ENCODE results near the gene C11orf24. TPM values are rescaled to one million over a fixed set of nuclear protein-coding genes. Genes with fewer than 3 reads are reported as not detected.

C11orf24 gene
- polyA plus RNA-seq, 2 of the 4 experiments (the other 2 are of a cell fraction): 29.4 to 43.8 TPM

GRCh38 chr11:68262544-68262827, 9.3 kb downstream of the C11orf24 start:
- no peak for TF ChIP-seq EHMT2 (IDR thresholded peaks at IDR 0.05; ENCODE audit: low read depth)
- TF ChIP-seq ELK1 (IDR thresholded peaks at IDR 0.05; ENCODE audit: low read depth, low read length): no peak
- TF ChIP-seq TP53 (CRISPR knock-in tag; IDR thresholded peaks at IDR 0.05): no peak
- no peak for TF ChIP-seq FOXS1 (CRISPR knock-in tag; IDR thresholded peaks at IDR 0.05)
- TF ChIP-seq, protein P1, sequence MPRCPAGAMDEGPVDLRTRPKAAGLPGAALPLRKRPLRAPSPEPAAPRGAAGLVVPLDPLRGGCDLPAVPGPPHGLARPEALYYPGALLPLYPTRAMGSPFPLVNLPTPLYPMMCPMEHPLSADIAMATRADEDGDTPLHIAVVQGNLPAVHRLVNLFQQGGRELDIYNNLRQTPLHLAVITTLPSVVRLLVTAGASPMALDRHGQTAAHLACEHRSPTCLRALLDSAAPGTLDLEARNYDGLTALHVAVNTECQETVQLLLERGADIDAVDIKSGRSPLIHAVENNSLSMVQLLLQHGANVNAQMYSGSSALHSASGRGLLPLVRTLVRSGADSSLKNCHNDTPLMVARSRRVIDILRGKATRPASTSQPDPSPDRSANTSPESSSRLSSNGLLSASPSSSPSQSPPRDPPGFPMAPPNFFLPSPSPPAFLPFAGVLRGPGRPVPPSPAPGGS (IDR thresholded peaks at IDR 0.05): no peak
- no peak for TF ChIP-seq PHF8 (IDR thresholded peaks at IDR 0.05; ENCODE audit: borderline replicate concordance, low read depth)
- no peak for TF ChIP-seq EHF (CRISPR knock-in tag; IDR thresholded peaks at IDR 0.05)
- TF ChIP-seq CBX8 (IDR thresholded peaks at IDR 0.05): no peak
- no peak for TF ChIP-seq POLR2A (IDR thresholded peaks at IDR 0.05; ENCODE audit: low read length)
- TF ChIP-seq MYC (IDR thresholded peaks at IDR 0.05; ENCODE audit: borderline replicate concordance, low read length): no peak
- Histone ChIP-seq H3K4me3 (no peak overlapping the region), H3K4me2 (no peak overlapping the region), H3K27ac (no peak overlapping the region), H3K9me3 (no peaks in the 10 kb centered on the region), H3K4me1 (peaks cover 6% of the 10 kb centered on the region)
- POLR2A ChIA-PET: interaction anchor here (0.7 kb wide), 1 partner anchor 9 kb away, joined by 3 read pairs; the partner anchor contains the start of gene C11orf24
- FAIRE-seq (no peak), DNase-seq (ENCODE audit: low read depth in 1 of 2, low spot score in 1 of 2) (no peak), ATAC-seq (no peak)
- 99% methylated on average over 8 of the region's 8 CpGs for WGBS (ENCODE audit: missing lambda C conversion rate)
- CTCF ChIA-PET: interaction anchor here (1.0 to 7.0 kb wide), 3 partner anchors 11 to 35 kb away, joined by 3 to 131 read pairs (median 3); no protein-coding TSS in a partner anchor

DNA sequence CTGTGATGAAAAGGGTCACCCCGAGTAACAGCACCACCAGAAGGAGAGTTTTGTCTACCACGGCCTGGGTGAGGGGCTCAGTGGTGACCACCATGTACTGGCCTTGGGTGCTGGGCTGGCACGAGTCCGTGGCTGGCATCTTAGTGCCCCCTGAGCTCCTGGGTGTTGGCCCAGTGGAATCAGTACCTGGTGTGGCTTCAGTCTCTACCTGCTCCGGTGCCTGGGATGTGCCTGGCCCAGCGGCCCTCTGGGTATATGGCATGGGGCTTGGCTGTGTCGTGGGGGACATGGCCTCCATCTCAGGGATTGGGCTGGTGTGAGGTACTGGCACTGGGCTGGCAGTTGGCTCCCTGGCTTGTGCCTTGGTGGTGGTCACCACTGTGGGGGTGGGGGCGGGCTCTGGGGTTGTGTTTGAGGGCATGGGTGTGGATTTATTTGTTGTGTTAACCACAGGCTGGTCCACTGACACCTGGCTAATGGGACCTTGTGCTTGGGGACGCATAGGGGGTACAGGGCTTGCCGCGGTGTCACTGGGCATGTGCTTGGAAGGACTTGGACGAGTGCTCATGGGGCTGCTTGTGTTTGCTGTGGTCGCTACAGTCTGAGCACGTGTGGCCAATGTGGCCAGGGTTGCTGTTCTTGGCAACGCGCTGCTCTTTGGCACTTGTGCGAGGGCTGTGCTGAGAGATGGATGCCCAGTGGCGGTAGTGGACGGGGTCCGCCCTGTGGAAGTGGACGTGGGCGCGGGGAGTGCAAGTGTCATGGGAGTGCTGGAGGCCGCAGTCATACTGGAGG, 9.8 kb downstream of the C11orf24 start:
- no peak for TF ChIP-seq TP53 (CRISPR knock-in tag; IDR thresholded peaks at IDR 0.05)
- no peak for TF ChIP-seq EHMT2 (IDR thresholded peaks at IDR 0.05; ENCODE audit: low read depth)
- TF ChIP-seq HOXB5 (CRISPR knock-in tag; IDR thresholded peaks at IDR 0.05): no peak
- no peak for TF ChIP-seq RFX5 (IDR thresholded peaks at IDR 0.05)
- TF ChIP-seq RCOR1 (IDR thresholded peaks at IDR 0.05; ENCODE audit: low read depth, low read length): no peak
- CTCF ChIA-PET: interaction anchor here (1.0 to 7.0 kb wide), 3 partner anchors 10 to 36 kb away, joined by 3 to 131 read pairs (median 56); partner anchors contain the start of gene C11orf24
- Histone ChIP-seq H3K27ac (no peak overlapping the region), H3K4me3 (no peak overlapping the region), H3K9me3 (no peaks in the 10 kb centered on the region), H3K4me1 (peaks cover 6% of the 10 kb centered on the region), H3K4me2 (no peak overlapping the region)
- 94% methylated on average over 19 of the region's 24 CpGs for WGBS (ENCODE audit: missing lambda C conversion rate)
- DNase-seq (ENCODE audit: low read depth in 1 of 2, low spot score in 1 of 2) (no peak), ATAC-seq (no peak), FAIRE-seq (no peak)
- POLR2A ChIA-PET: no interaction called here

GRCh38 chr11:68261006-68261405, 10.8 kb downstream of the C11orf24 start:
- TF ChIP-seq JUNB (IDR thresholded peaks at IDR 0.05) (no peak), HOXB13 (CRISPR knock-in tag; IDR thresholded peaks at IDR 0.05; ENCODE audit: low read depth) (no peak), E2F6 (IDR thresholded peaks at IDR 0.05; ENCODE audit: borderline replicate concordance, low read depth) (no peak), RCOR1 (IDR thresholded peaks at IDR 0.05; ENCODE audit: low read depth, low read length) (no peak), HEYL (CRISPR knock-in tag; IDR thresholded peaks at IDR 0.05) (no peak), EHMT2 (IDR thresholded peaks at IDR 0.05; ENCODE audit: low read depth) (no peak), NR3C1 (IDR thresholded peaks at IDR 0.05) (no peak), HDAC2 (IDR thresholded peaks at IDR 0.05) (no peak), KDM1A (IDR thresholded peaks at IDR 0.05; ENCODE audit: low read depth) (no peak), CBX2 (IDR thresholded peaks at IDR 0.05; ENCODE audit: borderline replicate concordance, low read depth) (no peak), CBX8 (IDR thresholded peaks at IDR 0.05) (no peak)
- TF ChIP-seq, protein P2, sequence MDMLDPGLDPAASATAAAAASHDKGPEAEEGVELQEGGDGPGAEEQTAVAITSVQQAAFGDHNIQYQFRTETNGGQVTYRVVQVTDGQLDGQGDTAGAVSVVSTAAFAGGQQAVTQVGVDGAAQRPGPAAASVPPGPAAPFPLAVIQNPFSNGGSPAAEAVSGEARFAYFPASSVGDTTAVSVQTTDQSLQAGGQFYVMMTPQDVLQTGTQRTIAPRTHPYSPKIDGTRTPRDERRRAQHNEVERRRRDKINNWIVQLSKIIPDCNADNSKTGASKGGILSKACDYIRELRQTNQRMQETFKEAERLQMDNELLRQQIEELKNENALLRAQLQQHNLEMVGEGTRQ (IDR thresholded peaks at IDR 0.05): no peak
- ATAC-seq (no peak), DNase-seq (ENCODE audit: low read depth in 1 of 2, low spot score in 1 of 2) (no peak), FAIRE-seq (no peak)
- H3K9me3 ChIP-seq: no peaks in the 10 kb centered on the region
- no peak overlapping the region for H3K4me2 ChIP-seq
- ChIA-PET CTCF (interaction anchor here (0.6 to 7.0 kb wide), 4 partner anchors 11 to 189 kb away, joined by 3 to 131 read pairs (median 30); partner anchors contain the start of gene C11orf24), POLR2A (interaction anchor here (2.4 kb wide), 1 partner anchor 11 kb away, joined by 13 read pairs; the partner anchor contains the start of gene C11orf24)
- WGBS (ENCODE audit: missing lambda C conversion rate): 86% methylated on average over 15 of the region's 15 CpGs
- H3K27ac ChIP-seq: no peak overlapping the region
- no peak overlapping the region for H3K4me3 ChIP-seq
- H3K4me1 ChIP-seq: peaks cover 15% of the 10 kb centered on the region
